CD4-positive, alpha-beta memory T cell (primary cell): ENCODE results near the gene UTP18. TPM values are rescaled to one million over a fixed set of nuclear protein-coding genes. Genes with fewer than 3 reads are reported as not detected.

Experiments
- CTCF ChIA-PET: fragments of 350-600 bp; sonication (Branson Sonifier 250); formaldehyde crosslinking; loops from one replicate; lab custom pipeline; 2021; ENCODE audit warnings: inconsistent platforms; ENCODE audit not compliant: partially characterized antibody; lab: Charles Lee
- POLR2A ChIA-PET: fragments of 350-600 bp; sonication (Branson Sonifier 250); formaldehyde crosslinking; loops from one replicate; lab custom pipeline; 2021; ENCODE audit not compliant: partially characterized antibody; lab: Charles Lee
- DNase-seq, 5 donors: peaks; one replicate each; pipeline versions ENCODE4 v3.0.0 to v3.0.0-alpha.2; 2020 to 2022; ENCODE audit warnings: mixed read lengths in 1 of 5
- H3K27ac ChIP-seq: one replicate; pipeline ENCODE4 v1.7.0; 2013; ENCODE audit warnings: low read depth, low read length
- H3K27me3 ChIP-seq: 2 replicates; pipeline ENCODE4 v1.7.0; 2013; ENCODE audit warnings: mild to moderate bottlenecking, low read length, moderate library complexity; ENCODE audit not compliant: insufficient read depth
- H3K36me3 ChIP-seq: 2 replicates; pipeline ENCODE4 v1.7.0; 2013; ENCODE audit warnings: mild to moderate bottlenecking, low read length, moderate library complexity; ENCODE audit not compliant: insufficient read depth
- H3K4me1 ChIP-seq: 2 replicates; pipeline ENCODE4 v1.7.0; 2013; ENCODE audit warnings: mild to moderate bottlenecking, low read length, moderate library complexity; ENCODE audit not compliant: insufficient read depth
- H3K4me3 ChIP-seq, 2 donors: one replicate each; pipeline ENCODE4 v1.7.0; 2013; ENCODE audit warnings: low read length in 2 of 2, mild to moderate bottlenecking in 1 of 2
- H3K9me3 ChIP-seq, 2 donors: one replicate each; pipeline ENCODE4 v1.7.0; 2013; ENCODE audit warnings: low read length in 2 of 2, control low read depth in 1 of 2; ENCODE audit not compliant: control insufficient read depth in 1 of 2
- H3K27ac Mint-ChIP-seq, 7 donors: one replicate each; pipeline ENCODE4 v1.8.0; 2020 to 2021; ENCODE audit warnings: mixed read lengths in 7 of 7, mild to moderate bottlenecking in 6 of 7, inconsistent platforms in 3 of 7, moderate library complexity in 3 of 7
- H3K27me3 Mint-ChIP-seq, 2 donors: one replicate each; pipeline ENCODE4 v1.8.0; 2020 to 2021; ENCODE audit warnings: mixed read lengths in 2 of 2
- H3K36me3 Mint-ChIP-seq, 2 donors: one replicate each; pipeline ENCODE4 v1.8.0; 2020 to 2021; ENCODE audit warnings: mixed read lengths in 2 of 2, inconsistent platforms in 1 of 2, mild to moderate bottlenecking in 1 of 2
- H3K4me1 Mint-ChIP-seq, 4 donors: one replicate each; pipeline ENCODE4 v1.8.0; 2020 to 2021; ENCODE audit warnings: mixed read lengths in 4 of 4, mild to moderate bottlenecking in 1 of 4
- H3K4me3 Mint-ChIP-seq, 8 donors: one replicate each; pipeline ENCODE4 v1.8.0; 2020 to 2021; ENCODE audit warnings: mixed read lengths in 8 of 8, mild to moderate bottlenecking in 7 of 8, moderate library complexity in 6 of 8, inconsistent platforms in 3 of 8
- H3K9me3 Mint-ChIP-seq, 8 donors: one replicate each; pipeline ENCODE4 v1.8.0; 2020 to 2021; ENCODE audit warnings: mixed read lengths in 8 of 8, mild to moderate bottlenecking in 5 of 8, inconsistent platforms in 3 of 8, moderate library complexity in 1 of 8
- intact Hi-C: fragments of 100-400 bp; cut with micrococcal nuclease; formaldehyde crosslinking; loops from one replicate; pipeline ENCODE4 v1.15.1; 2023
- polyA plus RNA-seq, 2 donors: library from polyadenylated mRNA; unstranded; fragments of 300-500 nt; fragmentation: Illumina TruSeq; gene quantifications; one replicate each; pipeline ENCODE4 v1.2.3, GENCODE V29; 2021
- total RNA-seq, 2 experiments: library from RNA; stranded (reverse); gene quantifications; one replicate each; pipeline ENCODE4 v1.2.3, GENCODE V29; 2021

The UTP18 gene
- total and polyA plus RNA-seq, 4 experiments from 2014 or later = 44.0 to 54.9 (median 46.2) TPM

GRCh38 chr17:51344532-51344931 is 84.2 kb downstream of the UTP18 start:
- Mint-ChIP-seq H3K9me3 (no peaks in the 10 kb centered on the region), H3K4me1 (no peaks in the 10 kb centered on the region), H3K36me3 (no peaks in the 10 kb centered on the region), H3K4me3 (no peak overlapping the region), H3K27ac (no peak overlapping the region), H3K27me3 (peaks cover 4 to 5% of the 10 kb centered on the region in 2 donors)
- intact Hi-C loops = no loop called here
- ChIA-PET CTCF (no interaction called here), POLR2A (no interaction called here)
- Histone ChIP-seq H3K4me1 (no peaks in the 10 kb centered on the region), H3K27me3 (no peaks in the 10 kb centered on the region), H3K36me3 (no peaks in the 10 kb centered on the region), H3K4me3 (no peak overlapping the region), H3K9me3 (no peaks in the 10 kb centered on the region), H3K27ac (no peak overlapping the region)
- no peak for DNase-seq

GRCh38 chr17:51346218-51346982 is 86.1 kb downstream of the UTP18 start:
- Mint-ChIP-seq H3K9me3 (no peaks in the 10 kb centered on the region), H3K36me3 (no peaks in the 10 kb centered on the region), H3K4me1 (no peaks in the 10 kb centered on the region), H3K27me3 (peaks cover 4% of the 10 kb centered on the region in 2 donors), H3K27ac (no peak overlapping the region), H3K4me3 (no peak overlapping the region)
- no peak for DNase-seq
- Histone ChIP-seq H3K36me3 (no peaks in the 10 kb centered on the region), H3K4me1 (no peaks in the 10 kb centered on the region), H3K27ac (no peak overlapping the region), H3K27me3 (no peaks in the 10 kb centered on the region), H3K9me3 (no peaks in the 10 kb centered on the region), H3K4me3 (no peak overlapping the region)
- ChIA-PET CTCF (interaction anchor here (1.2 kb wide), 1 partner anchor 26 kb away, joined by 4 read pairs; no protein-coding TSS in a partner anchor), POLR2A (no interaction called here)
- intact Hi-C loops = no loop called here

Other genes with a start within 250 kb of the UTP18 start
- 10 to 100 TPM; 62.0 to 62.3 TPM for gene SPAG9, start 139.7 kb upstream of the UTP18 start, total RNA-seq
- gene SPAG9, start 139.7 kb upstream of the UTP18 start, polyA plus RNA-seq = 10 to 100 TPM in 1 of 2 donors, 1 to 10 TPM in 1; 3.2 to 10.0 TPM
- gene NME1, start 107.0 kb upstream of the UTP18 start, total RNA-seq = 10 to 100 TPM; 10.0 to 12.2 TPM
- gene NME1, start 107.0 kb upstream of the UTP18 start, polyA plus RNA-seq = 10 to 100 TPM; 62.5 to 67.2 TPM
- gene NME2, start 94.1 kb upstream of the UTP18 start, total RNA-seq = 100 to 1,000 TPM; 134 to 142 TPM
- 100 to 1,000 TPM; 277 to 331 TPM for gene NME2, start 94.1 kb upstream of the UTP18 start, polyA plus RNA-seq
- 10 to 100 TPM; 29.3 to 30.0 TPM for gene MBTD1, start 497 bp upstream of the UTP18 start, total RNA-seq
- gene MBTD1, start 497 bp upstream of the UTP18 start, polyA plus RNA-seq = 1 to 10 TPM; 3.6 to 5.5 TPM